Omental fat pad (tissue), 4 donors: Measurements from ENCODE around the gene LTA. TPM values are rescaled to one million over a fixed set of nuclear protein-coding genes. Genes with fewer than 3 reads are reported as not detected.
"Not testable (repeated sequence)": the region's sequence is repeated elsewhere in the genome, so short reads cannot be mapped to it uniquely, and the experiment has no call there.

Experiments
- ATAC-seq: fragments of 150-250 bp; one replicate; pipeline ENCODE4 v1.9.1; 2016; ENCODE audit warnings: mild to moderate bottlenecking, moderate library complexity; ENCODE audit not compliant: low FRiP score
- DNase-seq: peaks from one replicate; pipeline ENCODE4 v3.0.0-alpha.2; 2019; ENCODE audit warnings: low spot score
- CTCF ChIP-seq, 3 donors: fragments of 450-650 bp; IDR thresholded peaks; one replicate each; pipeline ENCODE4 v1.5.1; 2016 to 2017; ENCODE audit warnings: antibody characterized with exemption in 3 of 3, mild to moderate bottlenecking in 3 of 3, moderate library complexity in 2 of 3
- total RNA-seq, 4 donors: library from RNA; depleted of rRNA; stranded (reverse); fragments of >200 nt; gene quantifications; one replicate each; pipeline ENCODE4 v1.1.0, GENCODE V29; 2016

Gene LTA
- total RNA-seq, 4 donors from 2014 or later, result not detected

- DNase-seq (no peak), ATAC-seq (no peak)
Observed at GRCh38 chr6:31548544-31548873, 23.6 kb upstream of the LTA start.

GRCh38 chr6:31551371-31551770, 20.7 kb upstream of the LTA start:
- ATAC-seq, DNase-seq: not testable (repeated sequence)

More at GRCh38 chr6:31548544-31548873, 23.6 kb upstream of the LTA start:
- no peak for TF ChIP-seq CTCF (IDR thresholded peaks at IDR 0.05)

GRCh38 chr6:31556307-31556706, 15.8 kb upstream of the LTA start:
- ATAC-seq (no peak), DNase-seq (no peak)
- no peak for TF ChIP-seq CTCF (IDR thresholded peaks at IDR 0.05)

- TF ChIP-seq CTCF (IDR thresholded peaks at IDR 0.05), result no peak
- ATAC-seq (no peak), DNase-seq (no peak)
Observed at GRCh38 chr6:31557443-31558317, 14.4 kb upstream of the LTA start.

- no peak for ATAC-seq
- DNase-seq, result no peak
- TF ChIP-seq CTCF (IDR thresholded peaks at IDR 0.05), result no peak
Observed at GRCh38 chr6:31558318-31558625, 13.8 kb upstream of the LTA start.

GRCh38 chr6:31558631-31559500, 13.2 kb upstream of the LTA start:
- DNase-seq (no peak), ATAC-seq (peak; percentile 56)
- no peak for TF ChIP-seq CTCF (IDR thresholded peaks at IDR 0.05)

GRCh38 chr6:31559606-31559957, 12.5 kb upstream of the LTA start:
- TF ChIP-seq CTCF (IDR thresholded peaks at IDR 0.05), result no peak
- DNase-seq (no peak), ATAC-seq (no peak)
